Activated CD8-positive, alpha-beta T cell treated with anti-CD3 and anti-CD28 coated beads for 36 hours (primary cell): ENCODE measurements around the gene NPIPB9. TPM values are rescaled to one million over a fixed set of nuclear protein-coding genes. Genes with fewer than 3 reads are reported as not detected.
"Not testable (repeated sequence)": the region's sequence is repeated elsewhere in the genome, so short reads cannot be mapped to it uniquely, and the experiment has no call there.

Experiments used
- ATAC-seq: fragments of 200-7000 bp; cut with Tn5 transposase; one replicate; pipeline ENCODE4 v1.10.0; 2021; ENCODE audit warnings: mild to moderate bottlenecking, moderate library complexity
- CTCF ChIA-PET: fragments of 350-600 bp; sonication (Branson Sonifier 250); formaldehyde crosslinking; loops from one replicate; lab custom pipeline; 2021; ENCODE audit warnings: antibody characterized with exemption; lab: Charles Lee
- POLR2A ChIA-PET: fragments of 350-600 bp; sonication (Branson Sonifier 250); formaldehyde crosslinking; loops from one replicate; lab custom pipeline; 2021; ENCODE audit warnings: antibody characterized with exemption; lab: Charles Lee
- DNase-seq: peaks from one replicate; pipeline ENCODE4 v3.0.0-alpha.2; 2020
- H3K27ac Mint-ChIP-seq: one replicate; pipeline ENCODE4 v1.8.0; 2021; ENCODE audit warnings: mild to moderate bottlenecking, mixed read lengths
- H3K27me3 Mint-ChIP-seq: one replicate; pipeline ENCODE4 v1.8.0; 2021; ENCODE audit warnings: mixed read lengths
- H3K36me3 Mint-ChIP-seq: one replicate; pipeline ENCODE4 v1.8.0; 2021; ENCODE audit warnings: low read depth, mixed read lengths
- H3K4me1 Mint-ChIP-seq: one replicate; pipeline ENCODE4 v1.8.0; 2021; ENCODE audit warnings: low read depth, mixed read lengths
- H3K4me3 Mint-ChIP-seq: one replicate; pipeline ENCODE4 v1.8.0; 2021; ENCODE audit warnings: mild to moderate bottlenecking, moderate library complexity, mixed read lengths
- H3K9me3 Mint-ChIP-seq: one replicate; pipeline ENCODE4 v1.8.0; 2021; ENCODE audit warnings: mixed read lengths
- intact Hi-C: fragments of 100-400 bp; cut with micrococcal nuclease; formaldehyde crosslinking; loops from one replicate; pipeline ENCODE4 v1.10.0; 2022
- total RNA-seq, 2 experiments: library from RNA; stranded (reverse); gene quantifications; one replicate each; pipeline ENCODE4 v1.2.3, GENCODE V29; 2021
- TF ChIP-seq, protein P1 (sequence below): fragments of 200-600 bp; IDR thresholded peaks from one replicate; pipeline ENCODE4 v1.8.0; 2022; ENCODE audit warnings: antibody characterized with exemption, mild to moderate bottlenecking

The NPIPB9 gene
- total RNA-seq, 2 experiments from 2014 or later: 3.8 TPM

DNA sequence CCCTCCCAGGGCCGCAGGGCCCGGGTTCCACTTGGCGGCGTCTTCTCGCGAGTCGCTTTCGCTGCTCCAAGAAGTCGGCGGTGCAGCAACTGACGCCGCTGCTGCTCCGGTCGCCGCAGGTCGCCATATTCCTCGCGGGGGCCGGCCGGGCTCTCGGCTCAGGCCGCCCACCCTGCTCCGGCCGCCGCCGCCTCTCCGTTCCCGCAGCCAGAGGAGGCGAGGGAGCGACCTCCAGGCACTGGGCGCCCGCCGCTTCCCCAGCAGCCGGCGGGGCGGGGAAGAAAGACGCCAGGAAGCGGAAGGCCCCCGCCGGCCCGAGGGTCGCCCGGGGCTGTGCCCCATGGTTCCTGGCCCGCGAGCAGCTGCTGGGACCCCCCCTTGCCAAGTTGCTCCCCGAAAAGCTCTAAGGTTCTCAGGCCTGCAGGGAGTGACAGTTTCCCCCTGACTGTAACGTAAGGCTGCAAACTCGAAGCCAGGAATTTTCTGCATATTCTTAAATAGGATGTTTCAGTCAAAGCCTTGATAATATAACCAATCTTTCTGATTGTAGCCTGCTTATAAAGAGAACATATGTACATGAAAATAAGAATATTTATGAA lies 1.0 kb upstream of the NPIPB9 start:
- H3K27ac Mint-ChIP-seq, H3K4me3 Mint-ChIP-seq, CTCF ChIA-PET, H3K27me3 Mint-ChIP-seq, H3K9me3 Mint-ChIP-seq, H3K4me1 Mint-ChIP-seq, DNase-seq, intact Hi-C loops, H3K36me3 Mint-ChIP-seq, POLR2A ChIA-PET: not testable (repeated sequence)
- peak; percentile 24 for ATAC-seq

DNA sequence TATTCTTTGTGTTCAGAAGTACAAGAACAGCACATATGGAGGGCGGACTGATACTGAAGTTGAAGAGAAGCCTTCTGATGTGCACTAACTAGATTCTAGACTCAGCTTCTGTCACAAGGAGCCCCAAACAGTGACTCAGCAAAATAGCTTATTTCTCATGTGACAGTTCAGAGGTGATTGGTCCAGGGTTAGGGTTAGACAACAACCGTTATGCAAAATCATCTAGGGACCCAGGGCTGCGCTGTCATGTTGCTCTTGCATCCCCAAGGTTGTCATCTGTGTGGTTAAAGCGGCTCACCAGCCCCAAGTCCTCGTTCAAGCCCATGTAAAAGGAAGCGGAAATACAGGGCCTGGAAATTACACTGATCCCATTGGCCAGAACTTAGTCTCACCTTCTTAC lies 30.1 kb downstream of the NPIPB9 start:
- H3K36me3 Mint-ChIP-seq, H3K27me3 Mint-ChIP-seq, ATAC-seq, DNase-seq, POLR2A ChIA-PET, H3K4me1 Mint-ChIP-seq, H3K4me3 Mint-ChIP-seq, H3K9me3 Mint-ChIP-seq, intact Hi-C loops, H3K27ac Mint-ChIP-seq, CTCF ChIA-PET: not testable (repeated sequence)

DNA sequence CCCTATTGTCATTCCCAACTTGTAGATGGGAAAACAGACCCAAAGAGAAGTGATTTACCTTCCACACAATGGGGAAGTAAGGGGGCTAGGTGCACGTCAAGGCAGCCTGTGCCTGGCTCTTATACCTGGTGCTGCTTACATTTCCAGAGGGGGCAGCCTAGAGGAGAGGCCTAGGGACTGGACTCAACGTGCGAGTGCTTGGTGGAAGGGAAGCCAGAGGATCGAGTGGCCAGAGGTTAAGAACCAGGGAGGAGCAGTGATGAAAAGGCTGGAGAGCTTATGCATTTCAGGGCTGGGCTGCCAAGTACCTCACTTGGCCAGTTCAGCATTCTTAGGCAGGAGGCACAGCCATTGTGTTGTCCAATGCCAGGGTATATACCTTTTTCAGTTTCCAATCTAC lies 30.8 kb downstream of the NPIPB9 start:
- POLR2A ChIA-PET, CTCF ChIA-PET: not testable (repeated sequence)

DNA sequence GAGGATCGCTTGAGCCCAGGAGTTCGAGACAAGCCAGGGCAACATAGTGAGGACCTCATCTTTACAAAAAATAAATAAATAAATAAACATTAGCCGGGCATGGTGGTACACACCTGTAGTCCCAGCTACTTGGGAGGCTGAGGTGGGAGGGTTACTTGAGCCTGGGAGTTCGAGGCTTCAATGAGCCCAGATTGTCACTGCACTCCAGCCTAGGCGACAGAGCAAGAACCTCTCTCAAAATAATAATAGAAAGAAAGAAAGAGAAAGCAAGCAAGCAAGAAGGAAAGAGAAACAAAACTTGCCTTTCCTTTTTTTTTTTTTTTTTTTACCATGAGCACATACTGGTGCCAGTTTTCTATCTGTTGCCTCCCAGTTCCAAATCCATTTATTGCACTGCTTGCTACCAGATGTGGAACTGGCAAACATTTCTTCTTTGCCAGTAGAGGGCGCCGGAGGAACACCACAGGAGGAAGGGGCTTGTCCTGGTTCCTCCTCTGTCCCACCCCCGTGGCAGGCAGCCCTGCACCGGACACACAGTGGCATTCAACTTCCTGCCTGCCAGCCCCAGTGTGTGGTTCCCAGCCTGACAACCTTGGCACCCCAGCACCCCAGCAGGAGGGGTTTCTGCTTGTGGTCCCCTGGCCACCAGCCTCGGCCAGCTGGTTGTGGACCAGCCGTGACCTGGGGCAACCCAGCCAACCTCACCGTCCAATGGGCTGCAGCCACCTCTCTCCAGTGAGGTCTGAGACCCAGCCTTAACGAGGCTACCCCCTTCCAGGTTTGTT lies 50.8 kb downstream of the NPIPB9 start:
- DNase-seq: peak; percentile 73
- Mint-ChIP-seq H3K27ac (peak overlapping the region; percentile 75), H3K4me3 (peak overlapping the region; percentile 64)
- H3K4me1 Mint-ChIP-seq, POLR2A ChIA-PET, H3K36me3 Mint-ChIP-seq, intact Hi-C loops, H3K27me3 Mint-ChIP-seq, H3K9me3 Mint-ChIP-seq, CTCF ChIA-PET: not testable (repeated sequence)
- peak; percentile 88 for ATAC-seq

More for the DNA sequence above, 30.8 kb downstream of the NPIPB9 start:
- H3K36me3 Mint-ChIP-seq, H3K4me3 Mint-ChIP-seq, DNase-seq, H3K27me3 Mint-ChIP-seq, H3K9me3 Mint-ChIP-seq, H3K27ac Mint-ChIP-seq, ATAC-seq, H3K4me1 Mint-ChIP-seq, intact Hi-C loops: not testable (repeated sequence)

- H3K27me3 Mint-ChIP-seq, H3K4me1 Mint-ChIP-seq, H3K4me3 Mint-ChIP-seq, H3K27ac Mint-ChIP-seq, H3K36me3 Mint-ChIP-seq, H3K9me3 Mint-ChIP-seq, ATAC-seq, POLR2A ChIA-PET, intact Hi-C loops, DNase-seq, CTCF ChIA-PET: not testable (repeated sequence)
Observed at GRCh38 chr16:28807445-28808120, 56.0 kb downstream of the NPIPB9 start.

DNA sequence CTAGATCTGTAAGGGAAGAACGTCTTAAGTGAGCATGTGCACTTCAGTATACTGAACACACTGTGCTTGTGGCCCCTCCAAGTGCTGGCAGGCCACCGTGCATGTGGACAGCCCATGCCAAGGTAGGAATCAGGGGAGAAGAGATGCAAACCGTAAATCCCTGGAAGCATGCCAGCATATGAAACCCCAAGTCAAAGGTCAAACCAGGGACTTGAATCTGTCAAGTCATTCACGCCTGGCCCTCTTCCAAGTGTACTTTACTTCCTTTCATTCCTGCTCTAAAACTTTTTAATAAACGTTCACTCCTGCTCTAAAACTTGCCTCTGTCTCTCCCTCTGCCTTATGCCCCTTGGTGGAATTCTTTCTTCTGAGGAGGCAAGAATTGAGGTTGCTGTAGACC lies 68.4 kb downstream of the NPIPB9 start:
- Mint-ChIP-seq H3K9me3 (no peaks in the 10 kb centered on the region), H3K27ac (peak overlapping the region; percentile 14), H3K36me3 (peaks cover 36% of the 10 kb centered on the region), H3K4me1 (peaks cover 23% of the 10 kb centered on the region), H3K4me3 (no peak overlapping the region), H3K27me3 (no peaks in the 10 kb centered on the region)
- CTCF ChIA-PET: no interaction called here
- TF ChIP-seq, protein P1, sequence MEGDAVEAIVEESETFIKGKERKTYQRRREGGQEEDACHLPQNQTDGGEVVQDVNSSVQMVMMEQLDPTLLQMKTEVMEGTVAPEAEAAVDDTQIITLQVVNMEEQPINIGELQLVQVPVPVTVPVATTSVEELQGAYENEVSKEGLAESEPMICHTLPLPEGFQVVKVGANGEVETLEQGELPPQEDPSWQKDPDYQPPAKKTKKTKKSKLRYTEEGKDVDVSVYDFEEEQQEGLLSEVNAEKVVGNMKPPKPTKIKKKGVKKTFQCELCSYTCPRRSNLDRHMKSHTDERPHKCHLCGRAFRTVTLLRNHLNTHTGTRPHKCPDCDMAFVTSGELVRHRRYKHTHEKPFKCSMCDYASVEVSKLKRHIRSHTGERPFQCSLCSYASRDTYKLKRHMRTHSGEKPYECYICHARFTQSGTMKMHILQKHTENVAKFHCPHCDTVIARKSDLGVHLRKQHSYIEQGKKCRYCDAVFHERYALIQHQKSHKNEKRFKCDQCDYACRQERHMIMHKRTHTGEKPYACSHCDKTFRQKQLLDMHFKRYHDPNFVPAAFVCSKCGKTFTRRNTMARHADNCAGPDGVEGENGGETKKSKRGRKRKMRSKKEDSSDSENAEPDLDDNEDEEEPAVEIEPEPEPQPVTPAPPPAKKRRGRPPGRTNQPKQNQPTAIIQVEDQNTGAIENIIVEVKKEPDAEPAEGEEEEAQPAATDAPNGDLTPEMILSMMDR: no peak
- POLR2A ChIA-PET: interaction anchor here (20.4 kb wide), 1 partner anchor 22 kb away, joined by 485 read pairs; the partner anchor contains the start of gene TUFM
- no peak for DNase-seq
- intact Hi-C loops: loop anchor here (5.0 kb wide), 1 partner anchor 328 kb away; the partner anchor contains the start of genes APOBR and CLN3
- no peak for ATAC-seq

- ATAC-seq, H3K9me3 Mint-ChIP-seq, H3K27me3 Mint-ChIP-seq, CTCF ChIA-PET, DNase-seq: not testable (repeated sequence)
- POLR2A ChIA-PET: interaction anchor here (1.2 to 20.4 kb wide), 2 partner anchors 21 to 42 kb away, joined by 4 to 485 read pairs; partner anchors contain the start of gene TUFM
- Mint-ChIP-seq H3K27ac (peak overlapping the region; percentile 29), H3K36me3 (peaks cover 41% of the 10 kb centered on the region), H3K4me3 (peak overlapping the region; percentile 80), H3K4me1 (peaks cover 28% of the 10 kb centered on the region)
- intact Hi-C loops: loop anchor here (5.0 kb wide), 1 partner anchor 328 kb away; the partner anchor contains the start of genes APOBR and CLN3
Observed at GRCh38 chr16:28820546-28820945, 69.0 kb downstream of the NPIPB9 start.
